ENCODE data around the gene KRTAP9-4. TPM values are rescaled to one million over a fixed set of nuclear protein-coding genes. Genes with fewer than 3 reads are reported as not detected.
A peak's percentile ranks its signal among the peaks of the same experiment; 100 is the strongest.
"Not testable (repeated sequence)": the region's sequence is repeated elsewhere in the genome, so short reads cannot be mapped to it uniquely, and the experiment has no call there.

Gene KRTAP9-4
- polyA plus RNA-seq, 2 of the 4 experiments (the other 2 are of a cell fraction): not detected

- Histone ChIP-seq H3K27ac (no peak overlapping the region), H3K4me2 (no peak overlapping the region), H3K4me3 (no peak overlapping the region), H3K9me3 (no peaks in the 10 kb centered on the region), H3K4me1 (no peaks in the 10 kb centered on the region)
- ATAC-seq: no peak
- no peak for FAIRE-seq
- TF ChIP-seq HES2 (IDR thresholded peaks at IDR 0.05): no peak
- no peak for TF ChIP-seq ESRRA (IDR thresholded peaks at IDR 0.05; ENCODE audit: borderline replicate concordance, low read length)
- no peak for TF ChIP-seq MAFK (IDR thresholded peaks at IDR 0.05; ENCODE audit: partially characterized antibody)
- TF ChIP-seq EHF (CRISPR knock-in tag; IDR thresholded peaks at IDR 0.05): no peak
- TF ChIP-seq RNF2 (IDR thresholded peaks at IDR 0.05; ENCODE audit: borderline replicate concordance, low read depth): no peak
- TF ChIP-seq ZFP36 (IDR thresholded peaks at IDR 0.05; ENCODE audit: borderline replicate concordance, partially characterized antibody): no peak
- no peak for TF ChIP-seq HOXB13 (CRISPR knock-in tag; IDR thresholded peaks at IDR 0.05; ENCODE audit: low read depth)
- TF ChIP-seq, protein P1, sequence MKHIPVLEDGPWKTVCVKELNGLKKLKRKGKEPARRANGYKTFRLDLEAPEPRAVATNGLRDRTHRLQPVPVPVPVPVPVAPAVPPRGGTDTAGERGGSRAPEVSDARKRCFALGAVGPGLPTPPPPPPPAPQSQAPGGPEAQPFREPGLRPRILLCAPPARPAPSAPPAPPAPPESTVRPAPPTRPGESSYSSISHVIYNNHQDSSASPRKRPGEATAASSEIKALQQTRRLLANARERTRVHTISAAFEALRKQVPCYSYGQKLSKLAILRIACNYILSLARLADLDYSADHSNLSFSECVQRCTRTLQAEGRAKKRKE (CRISPR knock-in tag; IDR thresholded peaks at IDR 0.05; ENCODE audit: low read depth): no peak
- TF ChIP-seq PBX3 (IDR thresholded peaks at IDR 0.05): no peak
- TF ChIP-seq CHD2 (IDR thresholded peaks at IDR 0.05; ENCODE audit: low read length, partially characterized antibody): no peak
- no peak for TF ChIP-seq RARB (CRISPR knock-in tag; IDR thresholded peaks at IDR 0.05)
- ChIA-PET POLR2A (no interaction called here), CTCF (no interaction called here)
- WGBS (ENCODE audit: missing lambda C conversion rate): 61% methylated on average over 3 of the region's 3 CpGs
- no peak for DNase-seq (ENCODE audit: low read depth in 1 of 2, low spot score in 1 of 2)
Observed at GRCh38 chr17:41267711-41268110, 18.2 kb downstream of the KRTAP9-4 start.

- H3K9me3 ChIP-seq; FAIRE-seq; H3K27ac ChIP-seq; ATAC-seq; DNase-seq (ENCODE audit: low read depth in 1 of 2, low spot score in 1 of 2); POLR2A ChIA-PET; H3K4me3 ChIP-seq; H3K4me2 ChIP-seq; H3K4me1 ChIP-seq: not testable (repeated sequence)
- CTCF ChIA-PET: interaction anchor here (0.8 kb wide), 1 partner anchor 277 kb away, joined by 3 read pairs; no protein-coding TSS in a partner anchor
- 0% methylated on average over 1 of the region's 1 CpG for WGBS (ENCODE audit: missing lambda C conversion rate)
Observed at GRCh38 chr17:41271323-41271722, 21.8 kb downstream of the KRTAP9-4 start.

DNA sequence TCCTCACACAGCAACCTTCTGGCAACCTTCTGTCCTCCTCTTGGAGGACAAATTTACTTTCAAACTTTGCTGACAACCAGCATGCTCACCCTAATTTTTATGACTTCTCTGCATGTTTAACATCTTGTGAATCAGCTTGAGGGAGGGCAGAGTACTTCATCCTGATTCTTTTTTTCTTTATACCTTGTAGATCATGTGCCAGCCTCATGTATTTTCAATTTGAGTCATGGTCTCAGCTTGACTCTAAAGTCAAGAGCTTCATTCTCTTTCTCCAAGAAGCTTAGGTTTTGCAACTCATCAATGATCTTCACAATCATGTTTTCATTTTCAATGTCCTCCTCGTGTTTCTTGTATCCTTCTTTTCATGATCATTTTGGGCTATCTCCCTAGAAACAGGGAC is 22.4 kb downstream of the KRTAP9-4 start:
- 8% methylated on average over 1 of the region's 1 CpG for WGBS (ENCODE audit: missing lambda C conversion rate)
- no peak overlapping the region for H3K4me2 ChIP-seq
- ATAC-seq (no peak), FAIRE-seq (peak; percentile 49), DNase-seq (ENCODE audit: low read depth in 1 of 2, low spot score in 1 of 2) (no peak)
- H3K9me3 ChIP-seq: no peaks in the 10 kb centered on the region
- TF ChIP-seq EHMT2 (IDR thresholded peaks at IDR 0.05; ENCODE audit: low read depth) (no peak), NR3C1 (IDR thresholded peaks at IDR 0.05) (no peak), SMC3 (IDR thresholded peaks at IDR 0.05) (no peak), BHLHE40 (IDR thresholded peaks at IDR 0.05; ENCODE audit: low read depth, low read length) (no peak), JUN (IDR thresholded peaks at IDR 0.05) (no peak), POLR2AphosphoS2 (conservative IDR thresholded peaks at IDR 0.05; ENCODE audit: low read length) (no peak), CBX2 (IDR thresholded peaks at IDR 0.05; ENCODE audit: borderline replicate concordance, low read depth) (no peak), FOSB (CRISPR knock-in tag; IDR thresholded peaks at IDR 0.05) (no peak), TP53 (CRISPR knock-in tag; IDR thresholded peaks at IDR 0.05) (no peak), TFCP2L1 (CRISPR knock-in tag; IDR thresholded peaks at IDR 0.05) (no peak), CTCF (IDR thresholded peaks at IDR 0.05) (no peak)
- TF ChIP-seq, protein P2, sequence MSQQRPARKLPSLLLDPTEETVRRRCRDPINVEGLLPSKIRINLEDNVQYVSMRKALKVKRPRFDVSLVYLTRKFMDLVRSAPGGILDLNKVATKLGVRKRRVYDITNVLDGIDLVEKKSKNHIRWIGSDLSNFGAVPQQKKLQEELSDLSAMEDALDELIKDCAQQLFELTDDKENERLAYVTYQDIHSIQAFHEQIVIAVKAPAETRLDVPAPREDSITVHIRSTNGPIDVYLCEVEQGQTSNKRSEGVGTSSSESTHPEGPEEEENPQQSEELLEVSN (IDR thresholded peaks at IDR 0.05; ENCODE audit: borderline replicate concordance, low read depth): no peak
- TF ChIP-seq, protein P3, sequence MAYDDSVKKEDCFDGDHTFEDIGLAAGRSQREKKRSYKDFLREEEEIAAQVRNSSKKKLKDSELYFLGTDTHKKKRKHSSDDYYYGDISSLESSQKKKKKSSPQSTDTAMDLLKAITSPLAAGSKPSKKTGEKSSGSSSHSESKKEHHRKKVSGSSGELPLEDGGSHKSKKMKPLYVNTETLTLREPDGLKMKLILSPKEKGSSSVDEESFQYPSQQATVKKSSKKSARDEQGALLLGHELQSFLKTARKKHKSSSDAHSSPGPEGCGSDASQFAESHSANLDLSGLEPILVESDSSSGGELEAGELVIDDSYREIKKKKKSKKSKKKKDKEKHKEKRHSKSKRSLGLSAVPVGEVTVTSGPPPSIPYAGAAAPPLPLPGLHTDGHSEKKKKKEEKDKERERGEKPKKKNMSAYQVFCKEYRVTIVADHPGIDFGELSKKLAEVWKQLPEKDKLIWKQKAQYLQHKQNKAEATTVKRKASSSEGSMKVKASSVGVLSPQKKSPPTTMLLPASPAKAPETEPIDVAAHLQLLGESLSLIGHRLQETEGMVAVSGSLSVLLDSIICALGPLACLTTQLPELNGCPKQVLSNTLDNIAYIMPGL (CRISPR knock-in tag; IDR thresholded peaks at IDR 0.05; ENCODE audit: borderline replicate concordance): no peak
- POLR2A ChIA-PET: no interaction called here
- H3K4me3 ChIP-seq: no peak overlapping the region
- no peaks in the 10 kb centered on the region for H3K4me1 ChIP-seq
- CTCF ChIA-PET: interaction anchor here (0.8 kb wide), 1 partner anchor 277 kb away, joined by 3 read pairs; no protein-coding TSS in a partner anchor
- H3K27ac ChIP-seq: no peak overlapping the region

DNA sequence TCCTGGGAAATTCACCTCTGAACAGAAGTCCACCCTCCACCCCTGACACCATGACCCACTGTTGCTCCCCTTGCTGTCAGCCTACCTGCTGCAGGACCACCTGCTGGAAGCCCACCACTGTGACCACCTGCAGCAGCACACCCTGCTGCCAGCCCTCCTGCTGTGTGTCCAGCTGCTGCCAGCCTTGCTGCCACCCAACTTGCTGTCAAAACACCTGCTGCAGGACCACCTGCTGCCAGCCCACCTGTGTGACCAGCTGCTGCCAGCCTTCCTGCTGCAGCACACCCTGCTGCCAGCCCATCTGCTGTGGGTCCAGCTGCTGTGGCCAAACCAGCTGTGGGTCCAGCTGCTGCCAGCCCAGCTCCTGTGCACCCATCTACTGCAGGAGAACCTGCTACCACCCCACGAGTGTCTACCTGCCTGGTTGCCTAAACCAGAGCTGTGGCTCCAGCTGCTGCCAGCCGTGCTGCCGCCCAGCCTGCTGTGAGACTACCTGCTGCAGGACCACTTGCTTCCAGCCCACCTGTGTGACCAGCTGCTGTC is 26.2 kb downstream of the KRTAP9-4 start, which contains the start of gene KRTAP9-7:
TSS of gene KRTAP9-7 (plus strand) at position 51 of the 543 bp plus-strand sequence. CDS start at position 51, 0 bp downstream.
- H3K4me1 ChIP-seq; H3K27ac ChIP-seq; FAIRE-seq; H3K9me3 ChIP-seq; H3K4me2 ChIP-seq; H3K4me3 ChIP-seq; POLR2A ChIA-PET; ATAC-seq; DNase-seq (ENCODE audit: low read depth in 1 of 2, low spot score in 1 of 2): not testable (repeated sequence)
- WGBS (ENCODE audit: missing lambda C conversion rate): 88% methylated on average over 2 of the region's 3 CpGs
- CTCF ChIA-PET: interaction anchor here (1.0 to 1.1 kb wide), 2 partner anchors 11 to 108 kb away, joined by 3 to 4 read pairs; no protein-coding TSS in a partner anchor

All from A549 (cell line).